Stomach (tissue), 9 donors: Measurements from ENCODE around the gene WIZ. TPM values are rescaled to one million over a fixed set of nuclear protein-coding genes. Genes with fewer than 3 reads are reported as not detected.

Source experiments
- DNase-seq, 2 donors: peaks; one replicate each; pipeline versions ENCODE4 v3.0.0 to v3.0.0-alpha.2; 2013 to 2019
- H3K27ac ChIP-seq, 5 donors: fragments of 200-600 bp in 4 of 5; sonication (generic) in 4 of 5; one replicate each; pipeline ENCODE4 v1.5.1; 2013 to 2019; ENCODE audit warnings: mild to moderate bottlenecking in 1 of 5, moderate library complexity in 1 of 5
- H3K27me3 ChIP-seq, 3 donors: fragments of 200-600 bp; sonication (generic); one replicate each; pipeline ENCODE4 v1.5.1; 2017 to 2019; ENCODE audit warnings: mixed run types in 1 of 3
- H3K36me3 ChIP-seq, 4 donors: fragments of 200-600 bp; sonication (generic); 1 replicate in 3 of 4; 2 replicates in 1 of 4; pipeline ENCODE4 v1.5.1; 2016 to 2019
- H3K4me1 ChIP-seq, 4 donors: fragments of 200-600 bp; sonication (generic); one replicate each; pipeline ENCODE4 v1.5.1; 2016 to 2019
- H3K4me3 ChIP-seq, 4 donors: fragments of 200-600 bp; sonication (generic) in 3 of 4; one replicate each; pipeline ENCODE4 v1.5.1; 2016 to 2019; ENCODE audit warnings: mild to moderate bottlenecking in 1 of 4
- H3K9me3 ChIP-seq, 4 donors: fragments of 200-600 bp; sonication (generic); one replicate each; pipeline ENCODE4 v1.5.1; 2016 to 2019
- CTCF ChIP-seq, 7 experiments: fragments of 450-650 bp in 4 of 7; fragments of 200-600 bp in 3 of 7; sonication (generic) in 3 of 7; IDR thresholded peaks; one replicate each; pipeline ENCODE4 v1.5.1; 2016 to 2019; ENCODE audit warnings: antibody characterized with exemption in 7 of 7, control low read depth in 2 of 7, mild to moderate bottlenecking in 1 of 7
- EP300 ChIP-seq: sonication (generic); formaldehyde crosslinking; IDR thresholded peaks from one replicate; pipeline ENCODE4 v1.6.1; 2017; ENCODE audit warnings: antibody characterized with exemption
- POLR2A ChIP-seq, 4 donors: fragments of 450-650 bp; IDR thresholded peaks; one replicate each; pipeline ENCODE4 v1.6.1; 2016; ENCODE audit warnings: antibody characterized with exemption in 4 of 4, control low read depth in 2 of 4, mild to moderate bottlenecking in 1 of 4, moderate library complexity in 1 of 4
- POLR2AphosphoS5 ChIP-seq, 3 donors: sonication (generic); formaldehyde crosslinking; IDR thresholded peaks; one replicate each; pipeline ENCODE4 v1.6.1; 2016; ENCODE audit warnings: antibody characterized with exemption in 3 of 3
- WGBS, 5 donors: extraction: QIAGEN DNeasy Blood & Tissue Kit in 3 of 5; methylation state at CpG; one replicate each; pipeline versions ENCODE4 v1.1.5 to v1.1.7; 2013 to 2018; 5-methylcytosine and 5-hydroxymethylcytosine counted together
- intact Hi-C: fragments of 100-400 bp; cut with DNase I; formaldehyde crosslinking; loops from one replicate; pipeline ENCODE4 v1.15.1; 2023; ENCODE audit warnings: low total_unique reads
- polyA plus RNA-seq, 3 donors: library from polyadenylated mRNA; stranded (reverse); fragments of 200-250 nt; gene quantifications; one replicate each; pipeline ENCODE4 v1.2.3, GENCODE V29; 2013
- small RNA-seq, 4 donors: library from RNA; depleted of rRNA; stranded (forward); fragments of <200 nt; gene quantifications; one replicate each; pipeline ENCODE3, GENCODE V24; 2016
- total RNA-seq, 5 donors: library from RNA; depleted of rRNA; stranded (reverse); fragments of >200 nt; gene quantifications; one replicate each; pipeline versions ENCODE4 v1.1.0 to v1.2.3, GENCODE V29; 2014 to 2016
- donor health status: healthy with polysubstance abuse.
- donor health status: Bipolar disorder and iron deficiency.
- donor health status: healthy.

Gene WIZ
- total and polyA plus RNA-seq, 8 donors: 13.9 to 124 (median 18.3) TPM

GRCh38 chr19:15372470-15372869 lies 77.3 kb downstream of the WIZ start:
- TF ChIP-seq POLR2A (IDR thresholded peaks at IDR 0.05): no peak
- no peak for TF ChIP-seq EP300
- no peak for TF ChIP-seq CTCF (IDR thresholded peaks at IDR 0.05)
- TF ChIP-seq POLR2AphosphoS5 (IDR thresholded peaks at IDR 0.05): no peak
- H3K36me3 ChIP-seq: peaks cover 64 to 76% (median 75%) of the 10 kb centered on the region in 4 donors
- intact Hi-C loops: no loop called here
- peaks cover 29 to 47% (median 42%) of the 10 kb centered on the region in 4 donors for H3K4me1 ChIP-seq
- no peak for DNase-seq
- H3K9me3 ChIP-seq: no peaks in the 10 kb centered on the region
- WGBS, 5 donors: 90 to 93% (median 92%) methylated on average over 14 of the region's 14 CpGs
- no peak overlapping the region for H3K4me3 ChIP-seq
- no peak overlapping the region for H3K27ac ChIP-seq
- H3K27me3 ChIP-seq: no peaks in the 10 kb centered on the region

DNA sequence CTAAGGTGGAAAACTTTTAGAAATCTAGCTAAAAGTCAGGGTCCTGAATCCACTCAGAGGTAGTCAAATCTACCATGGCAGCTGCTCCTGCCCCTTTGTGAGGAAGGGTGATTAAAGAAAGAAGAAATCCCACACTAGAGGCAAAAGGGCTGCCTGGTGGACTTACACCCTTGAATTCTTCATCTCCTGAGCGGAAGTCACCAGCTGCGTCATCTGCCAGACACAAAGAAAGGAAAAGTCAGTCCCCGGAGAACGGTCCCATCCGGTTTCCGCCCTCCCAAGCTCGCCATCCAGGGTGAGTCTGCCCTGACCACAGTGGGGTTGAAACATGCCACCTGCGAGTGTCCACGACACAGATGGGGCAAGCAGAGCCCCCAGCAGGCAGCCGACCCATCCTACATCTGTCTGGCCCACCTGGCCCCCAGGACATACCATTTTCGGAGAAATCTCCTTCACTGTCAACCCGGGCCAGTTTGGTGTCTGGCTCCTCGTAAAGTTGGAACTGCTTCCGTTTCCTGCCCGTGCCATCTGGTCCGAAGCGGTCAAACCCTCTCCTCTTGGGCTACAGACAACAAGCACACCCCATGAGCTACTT lies 77.9 kb downstream of the WIZ start:
- Histone ChIP-seq H3K9me3 (no peaks in the 10 kb centered on the region), H3K27me3 (no peaks in the 10 kb centered on the region), H3K4me3 (no peak overlapping the region), H3K36me3 (peaks cover 70 to 82% (median 81%) of the 10 kb centered on the region in 4 donors), H3K4me1 (peaks cover 24 to 42% (median 36%) of the 10 kb centered on the region in 4 donors), H3K27ac (no peak overlapping the region)
- intact Hi-C loops: no loop called here
- no peak for DNase-seq
- WGBS, 5 donors: 90 to 96% (median 92%) methylated on average over 17 of the region's 17 CpGs
- TF ChIP-seq POLR2A (IDR thresholded peaks at IDR 0.05) (no peak), POLR2AphosphoS5 (IDR thresholded peaks at IDR 0.05) (no peak)

GRCh38 chr19:15371119-15371518 lies 78.6 kb downstream of the WIZ start:
- no peak for DNase-seq
- intact Hi-C loops: no loop called here

More at GRCh38 chr19:15371119-15371518, 78.6 kb downstream of the WIZ start:
- peaks cover 77 to 90% (median 88%) of the 10 kb centered on the region in 4 donors for H3K36me3 ChIP-seq
- H3K27me3 ChIP-seq: no peaks in the 10 kb centered on the region
- H3K4me1 ChIP-seq: peaks cover 18 to 34% (median 28%) of the 10 kb centered on the region in 4 donors
- H3K4me3 ChIP-seq: no peak overlapping the region
- 88 to 99% (median 96%) methylated on average over 7 of the region's 7 CpGs for WGBS, 5 donors
- no peak for TF ChIP-seq POLR2A (IDR thresholded peaks at IDR 0.05)
- TF ChIP-seq CTCF (IDR thresholded peaks at IDR 0.05): no peak
- no peak for TF ChIP-seq POLR2AphosphoS5 (IDR thresholded peaks at IDR 0.05)
- no peak for TF ChIP-seq EP300
- H3K9me3 ChIP-seq: no peaks in the 10 kb centered on the region
- no peak overlapping the region for H3K27ac ChIP-seq

Small RNA genes lying within 50 kb of the gene (small RNA-seq; reads per million reads assigned to genes)
- 0 reads per million in 4 donors for gene MIR1470

Other genes with a start within 250 kb of the WIZ start
- gene NOTCH3, start 249.0 kb downstream of the WIZ start, total RNA-seq: 10 to 100 TPM; 22.5 to 54.5 (median 24.4) TPM
- 10 to 100 TPM in 1 of 3 donors, 1 to 10 TPM in 2; 1.2 to 12.6 (median 2.2) TPM for gene NOTCH3, start 249.0 kb downstream of the WIZ start, polyA plus RNA-seq
- 1 to 10 TPM in 2 of 5 donors, not detected in 3; 1.1 to 4.2 TPM for gene EPHX3, start 217.5 kb downstream of the WIZ start, total RNA-seq
- gene EPHX3, start 217.5 kb downstream of the WIZ start, polyA plus RNA-seq: 10 to 100 TPM in 1 of 3 donors, under 1 TPM in 1, not detected in 1; 0.31 to 12.8 TPM
- gene BRD4, start 117.4 kb downstream of the WIZ start, total RNA-seq: 100 to 1,000 TPM in 1 of 5 donors, 10 to 100 TPM in 4; 14.7 to 113 (median 49.7) TPM
- gene BRD4, start 117.4 kb downstream of the WIZ start, polyA plus RNA-seq: 10 to 100 TPM; 10.6 to 21.1 (median 14.8) TPM
- gene AKAP8, start 70.2 kb downstream of the WIZ start, total RNA-seq: 10 to 100 TPM; 19.8 to 38.7 (median 23.7) TPM
- gene AKAP8, start 70.2 kb downstream of the WIZ start, polyA plus RNA-seq: 10 to 100 TPM in 2 of 3 donors, 1 to 10 TPM in 1; 9.5 to 14.1 (median 13.7) TPM
- gene AKAP8L, start 31.0 kb downstream of the WIZ start, total RNA-seq: 100 to 1,000 TPM in 3 of 5 donors, 10 to 100 TPM in 2; 67.8 to 320 (median 120) TPM
- gene AKAP8L, start 31.0 kb downstream of the WIZ start, polyA plus RNA-seq: 100 to 1,000 TPM in 1 of 3 donors, 10 to 100 TPM in 2; 73.4 to 106 (median 73.7) TPM
- 10 to 100 TPM in 2 of 5 donors, 1 to 10 TPM in 3; 1.1 to 21.2 (median 7.8) TPM for gene RASAL3, start 14.6 kb upstream of the WIZ start, total RNA-seq
- gene RASAL3, start 14.6 kb upstream of the WIZ start, polyA plus RNA-seq: 1 to 10 TPM; 2.1 to 3.5 (median 2.5) TPM
- gene PGLYRP2, start 29.5 kb upstream of the WIZ start, total RNA-seq: not detected
- not detected for gene PGLYRP2, start 29.5 kb upstream of the WIZ start, polyA plus RNA-seq
- 10 to 100 TPM in 1 of 5 donors, 1 to 10 TPM in 1, under 1 TPM in 1, not detected in 2; 0.14 to 21.6 (median 1.8) TPM for gene CYP4F22, start 58.6 kb upstream of the WIZ start, total RNA-seq
- 1 to 10 TPM in 1 of 3 donors, under 1 TPM in 2; 0.12 to 1.1 (median 0.35) TPM for gene CYP4F22, start 58.6 kb upstream of the WIZ start, polyA plus RNA-seq
- gene CYP4F8, start 165.3 kb upstream of the WIZ start, total RNA-seq: not detected
- gene CYP4F8, start 165.3 kb upstream of the WIZ start, polyA plus RNA-seq: not detected
- 100 to 1,000 TPM in 1 of 5 donors, 10 to 100 TPM in 2, 1 to 10 TPM in 2; 4.9 to 100 (median 20.6) TPM for gene CYP4F3, start 190.9 kb upstream of the WIZ start, total RNA-seq
- gene CYP4F3, start 190.9 kb upstream of the WIZ start, polyA plus RNA-seq: 1 to 10 TPM in 1 of 3 donors, under 1 TPM in 2; 0.25 to 5.4 (median 0.31) TPM
- gene CYP4F12, start 223.1 kb upstream of the WIZ start, total RNA-seq: 100 to 1,000 TPM in 1 of 5 donors, 10 to 100 TPM in 4; 16.1 to 113 (median 38.2) TPM
- gene CYP4F12, start 223.1 kb upstream of the WIZ start, polyA plus RNA-seq: 10 to 100 TPM in 2 of 3 donors, 1 to 10 TPM in 1; 2.5 to 47.1 (median 10.2) TPM